IMR-90 (cell line): ENCODE results near the gene PERM1. TPM values are rescaled to one million over a fixed set of nuclear protein-coding genes. Genes with fewer than 3 reads are reported as not detected.

ENCODE experiments used
- ATAC-seq: fragments of 200-7000 bp; cut with Tn5 transposase; 2 replicates; pipeline ENCODE4 v1.9.1; 2020; ENCODE audit warnings: low read depth, mild to moderate bottlenecking, moderate library complexity
- BruUV-seq: library from RNA; stranded (reverse); fragments of 400-500 nt; replicated peaks from 2 replicates; lab custom pipeline; 2021; lab: Mats Ljungman, UMichigan
- CTCF ChIA-PET: fragments of 300-600 bp; formaldehyde crosslinking; extraction: SDS; loops from one replicate; lab custom pipeline; 2021; ENCODE audit warnings: antibody characterized with exemption; lab: Yijun Ruan, JAX
- POLR2A ChIA-PET: fragments of 300-600 bp; sonication (Branson Sonifier 250); formaldehyde crosslinking; loops from one replicate; lab custom pipeline; 2022; ENCODE audit warnings: antibody characterized with exemption; ENCODE audit not compliant: unreplicated experiment; lab: Charles Lee
- DNase-seq: peaks from one replicate; pipeline ENCODE4 v3.0.0; 2013
- H2AFZ ChIP-seq: replicated peaks from 2 replicates; pipeline ENCODE3; 2013; ENCODE audit warnings: low read length, mild to moderate bottlenecking; ENCODE audit not compliant: poor library complexity
- H2AK5ac ChIP-seq: 2 replicates; pipeline ENCODE4 v1.6.1; 2013; ENCODE audit warnings: low read depth, low read length, inconsistent platforms
- H2AK9ac ChIP-seq: replicated peaks from 2 replicates; pipeline ENCODE3; 2013; ENCODE audit warnings: mild to moderate bottlenecking, low read depth, low read length, moderate library complexity; ENCODE audit not compliant: poor library complexity
- H2BK120ac ChIP-seq: 2 replicates; pipeline ENCODE4 v1.6.1; 2013; ENCODE audit warnings: low read depth, low read length, inconsistent platforms
- H2BK15ac ChIP-seq: 3 replicates; pipeline ENCODE4 v1.6.1; 2013; ENCODE audit warnings: low read depth, low read length, inconsistent platforms
- H2BK20ac ChIP-seq: 2 replicates; pipeline ENCODE4 v1.6.1; 2013; ENCODE audit warnings: low read depth, mild to moderate bottlenecking, inconsistent platforms, low read length, moderate library complexity
- H2BK5ac ChIP-seq: 2 replicates; pipeline ENCODE4 v1.6.1; 2013; ENCODE audit warnings: mild to moderate bottlenecking, low read depth, low read length, inconsistent platforms; ENCODE audit not compliant: poor library complexity, severe bottlenecking
- H3K14ac ChIP-seq: replicated peaks from 2 replicates; pipeline ENCODE4 v1.6.1; 2013; ENCODE audit warnings: low read depth, low read length, inconsistent platforms
- H3K18ac ChIP-seq: 2 replicates; pipeline ENCODE4 v1.6.1; 2013; ENCODE audit warnings: low read depth, low read length, control low read depth
- H3K23ac ChIP-seq: 2 replicates; pipeline ENCODE4 v1.6.1; 2013; ENCODE audit warnings: low read depth, low read length, inconsistent platforms
- H3K27ac ChIP-seq: 2 replicates; pipeline ENCODE4 v1.5.1; 2013; ENCODE audit warnings: mild to moderate bottlenecking, control low read depth, low read length; ENCODE audit not compliant: insufficient read depth
- H3K27me3 ChIP-seq: 2 replicates; pipeline ENCODE4 v1.6.1; 2013; ENCODE audit warnings: low read length; ENCODE audit not compliant: control insufficient read depth, insufficient read depth
- H3K36me3 ChIP-seq: 2 replicates; pipeline ENCODE4 v1.6.1; 2013; ENCODE audit warnings: low read length, mixed read lengths; ENCODE audit not compliant: control insufficient read depth, insufficient read depth
- H3K4ac ChIP-seq: 2 replicates; pipeline ENCODE4 v1.6.1; 2013; ENCODE audit warnings: low read depth, low read length, inconsistent platforms
- H3K4me1 ChIP-seq: 2 replicates; pipeline ENCODE4 v1.6.1; 2013; ENCODE audit warnings: low read length, mixed read lengths; ENCODE audit not compliant: control insufficient read depth, insufficient read depth
- H3K4me2 ChIP-seq: 2 replicates; pipeline ENCODE4 v1.6.1; 2013; ENCODE audit warnings: low read depth, mild to moderate bottlenecking, control low read depth, low read length, moderate library complexity
- H3K4me3 ChIP-seq: 2 replicates; pipeline ENCODE4 v1.5.1; 2013; ENCODE audit warnings: low read depth, mild to moderate bottlenecking, control low read depth, low read length, moderate library complexity; ENCODE audit not compliant: insufficient read depth
- H3K56ac ChIP-seq: 2 replicates; pipeline ENCODE4 v1.6.1; 2013; ENCODE audit warnings: low read length, inconsistent platforms; ENCODE audit not compliant: insufficient read depth; ENCODE audit errors: extremely low read depth
- H3K79me1 ChIP-seq, 2 experiments: 2 replicates each; pipeline ENCODE4 v1.6.1; 2013; ENCODE audit warnings: low read length in 2 of 2, inconsistent platforms in 1 of 2, low read depth in 1 of 2
- H3K9ac ChIP-seq: 2 replicates; pipeline ENCODE4 v1.6.1; 2013; ENCODE audit warnings: low read depth, low read length, control low read depth
- H3K9me1 ChIP-seq: 2 replicates; pipeline ENCODE4 v1.6.1; 2013; ENCODE audit warnings: low read length, inconsistent platforms; ENCODE audit not compliant: insufficient read depth
- H3K9me3 ChIP-seq: 2 replicates; pipeline ENCODE4 v1.6.1; 2013; ENCODE audit warnings: low read length; ENCODE audit not compliant: control insufficient read depth, insufficient read depth
- H4K20me1 ChIP-seq: 2 replicates; pipeline ENCODE4 v1.6.1; 2013; ENCODE audit warnings: low read length, inconsistent platforms; ENCODE audit not compliant: insufficient read depth
- H4K5ac ChIP-seq: 2 replicates; pipeline ENCODE4 v1.6.1; 2013; ENCODE audit warnings: mild to moderate bottlenecking, low read depth, low read length, control low read depth
- H4K8ac ChIP-seq, 2 experiments: 2 replicates each; pipeline ENCODE4 v1.6.1; 2013; ENCODE audit warnings: low read depth in 2 of 2, low read length in 2 of 2, control low read depth in 1 of 2, inconsistent platforms in 1 of 2
- H4K91ac ChIP-seq: 2 replicates; pipeline ENCODE4 v1.6.1; 2013; ENCODE audit warnings: low read depth, low read length, inconsistent platforms; ENCODE audit not compliant: insufficient read depth
- BHLHE40 ChIP-seq: fragments of 150-350 bp; IDR thresholded peaks from 2 replicates; pipeline ENCODE4 v1.6.1; 2016; ENCODE audit warnings: mild to moderate bottlenecking, low read depth, low read length
- CEBPB ChIP-seq: IDR thresholded peaks from 2 replicates; pipeline ENCODE4 v1.6.1; 2012; ENCODE audit warnings: low read depth, low read length, improper control_type of control experiment
- CHD1 ChIP-seq: IDR thresholded peaks from 2 replicates; pipeline ENCODE4 v1.6.1; 2012; ENCODE audit warnings: low read depth, low read length, improper control_type of control experiment
- CTCF ChIP-seq: conservative IDR thresholded peaks from 2 replicates; pipeline ENCODE4 v1.5.1; 2012; ENCODE audit warnings: mild to moderate bottlenecking, low read depth, low read length, improper control_type of control experiment
- ELK1 ChIP-seq: fragments of 150-350 bp; IDR thresholded peaks from 2 replicates; pipeline ENCODE4 v1.6.1; 2016; ENCODE audit warnings: low read depth, mild to moderate bottlenecking, low read length, moderate library complexity, borderline replicate concordance
- FOS ChIP-seq: fragments of 150-350 bp; IDR thresholded peaks from 2 replicates; pipeline ENCODE4 v1.6.1; 2016; ENCODE audit warnings: low read depth, low read length
- MAFK ChIP-seq: IDR thresholded peaks from 2 replicates; pipeline ENCODE4 v1.6.1; 2012; ENCODE audit warnings: low read depth, low read length, improper control_type of control experiment
- MAZ ChIP-seq: IDR thresholded peaks from 2 replicates; pipeline ENCODE4 v1.6.1; 2012; ENCODE audit warnings: low read depth, mild to moderate bottlenecking, low read length, improper control_type of control experiment, moderate library complexity, borderline replicate concordance
- MXI1 ChIP-seq: IDR thresholded peaks from 2 replicates; pipeline ENCODE4 v1.6.1; 2012; ENCODE audit warnings: low read depth, mild to moderate bottlenecking, low read length, moderate library complexity, borderline replicate concordance
- NFE2L2 ChIP-seq: fragments of 150-350 bp; IDR thresholded peaks from 2 replicates; pipeline ENCODE4 v1.6.1; 2016; ENCODE audit warnings: low read depth, mild to moderate bottlenecking, low read length
- POLR2A ChIP-seq: IDR thresholded peaks from 2 replicates; pipeline ENCODE4 v1.6.1; 2012; ENCODE audit warnings: mild to moderate bottlenecking, low read depth, low read length
- RAD21 ChIP-seq: IDR thresholded peaks from 2 replicates; pipeline ENCODE4 v1.6.1; 2012; ENCODE audit warnings: low read length, improper control_type of control experiment
- RCOR1 ChIP-seq: IDR thresholded peaks from 2 replicates; pipeline ENCODE4 v1.6.1; 2012; ENCODE audit warnings: mild to moderate bottlenecking, low read length, improper control_type of control experiment; ENCODE audit not compliant: insufficient replicate concordance
- RFX5 ChIP-seq: IDR thresholded peaks from 2 replicates; pipeline ENCODE4 v1.8.0; 2012; ENCODE audit warnings: low read depth, mild to moderate bottlenecking, low read length, moderate library complexity
- SMC3 ChIP-seq: fragments of 150-350 bp; IDR thresholded peaks from 2 replicates; pipeline ENCODE4 v1.6.1; 2016; ENCODE audit warnings: low read depth, mild to moderate bottlenecking, antibody characterized with exemption, low read length, moderate library complexity
- WGBS, 2 experiments: methylation state at CpG; one replicate each; pipeline versions ENCODE4 v1.1.5 to v1.1.7; 2013; ENCODE audit warnings: missing lambda C conversion rate in 2 of 2; ENCODE audit not compliant: insufficient read length in 1 of 2; ENCODE audit errors: extremely low coverage in 2 of 2; 5-methylcytosine and 5-hydroxymethylcytosine counted together
- dilution Hi-C: fragments of 300-500 bp; cut with HindIII; formaldehyde crosslinking; loops from one replicate; pipeline ENCODE4 v1.14.3; 2018; ENCODE audit warnings: low sequenced_read_pairs; ENCODE audit not compliant: unreplicated experiment
- in situ Hi-C: fragments of 300-500 bp; cut with MboI; formaldehyde crosslinking; loops from 3 replicates; pipeline ENCODE4 v1.14.3; 2019; ENCODE audit warnings: low sequenced_read_pairs, inconsistent platforms, mixed read lengths
- intact Hi-C: fragments of 100-400 bp; cut with micrococcal nuclease; formaldehyde crosslinking; loops from 2 replicates; pipeline ENCODE4 v1.10.0; 2022
- polyA plus RNA-seq, 3 experiments: library from polyadenylated mRNA; depleted of rRNA; stranded (reverse); fragments of >200 nt; gene quantifications; 2 replicates each; pipeline ENCODE4 v1.2.3, GENCODE V29; 2012; ENCODE audit warnings: low replicate concordance in 1 of 3
- total RNA-seq: library from RNA; depleted of rRNA; stranded (reverse); fragments of >200 nt; gene quantifications from 2 replicates; pipeline ENCODE4 v1.2.3, GENCODE V29; 2012
- TF ChIP-seq, protein P1 (sequence below): fragments of 150-350 bp; IDR thresholded peaks from 2 replicates; pipeline ENCODE4 v1.6.1; 2017; ENCODE audit warnings: mild to moderate bottlenecking, antibody characterized with exemption, low read length, low read depth

The PERM1 gene
- total and polyA plus RNA-seq, 2 of the 4 experiments (the other 2 are of a cell fraction) = not detected

GRCh38 chr1:933603-933940 lies 48.3 kb downstream of the PERM1 start:
- WGBS, 2 experiments = no CpG with 5 or more reads among the region's 10 CpGs
- H4K8ac ChIP-seq = no peak overlapping the region
- H3K4me1 ChIP-seq = peaks cover 5% of the 10 kb centered on the region
- TF ChIP-seq RAD21 (no peak), NFE2L2 (no peak), RFX5 (no peak), SMC3 (no peak), CEBPB (no peak), ELK1 (no peak), RCOR1 (no peak), POLR2A (no peak), MAZ (no peak), MAFK (no peak), BHLHE40 (no peak), CTCF (no peak), CHD1 (no peak), MXI1 (no peak), FOS (no peak)
- TF ChIP-seq, protein P1, sequence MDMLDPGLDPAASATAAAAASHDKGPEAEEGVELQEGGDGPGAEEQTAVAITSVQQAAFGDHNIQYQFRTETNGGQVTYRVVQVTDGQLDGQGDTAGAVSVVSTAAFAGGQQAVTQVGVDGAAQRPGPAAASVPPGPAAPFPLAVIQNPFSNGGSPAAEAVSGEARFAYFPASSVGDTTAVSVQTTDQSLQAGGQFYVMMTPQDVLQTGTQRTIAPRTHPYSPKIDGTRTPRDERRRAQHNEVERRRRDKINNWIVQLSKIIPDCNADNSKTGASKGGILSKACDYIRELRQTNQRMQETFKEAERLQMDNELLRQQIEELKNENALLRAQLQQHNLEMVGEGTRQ = no peak
- H3K9me1 ChIP-seq = no peaks in the 10 kb centered on the region
- no peak overlapping the region for H2BK5ac ChIP-seq
- H3K14ac ChIP-seq = no peak overlapping the region
- H3K9me3 ChIP-seq = no peaks in the 10 kb centered on the region
- H3K27ac ChIP-seq = no peak overlapping the region
- H3K4me3 ChIP-seq = no peak overlapping the region
- no peak overlapping the region for H3K23ac ChIP-seq
- H3K4ac ChIP-seq = no peak overlapping the region
- ATAC-seq (no peak), DNase-seq (no peak)
- no peak overlapping the region for H3K18ac ChIP-seq
- no peak overlapping the region for H3K9ac ChIP-seq
- no peak overlapping the region for H2AK9ac ChIP-seq
- ChIA-PET CTCF (no interaction called here), POLR2A (no interaction called here)
- H3K4me2 ChIP-seq = no peak overlapping the region
- dilution Hi-C loops = no loop called here
- H3K79me1 ChIP-seq = no peaks in the 10 kb centered on the region
- no peak overlapping the region for H2BK20ac ChIP-seq
- H3K27me3 ChIP-seq = no peaks in the 10 kb centered on the region
- BruUV-seq = no TSS peak
- no peak overlapping the region for H4K91ac ChIP-seq
- in situ Hi-C loops = no loop called here
- no peak overlapping the region for H2BK15ac ChIP-seq
- no peak overlapping the region for H2AK5ac ChIP-seq
- no peak overlapping the region for H4K5ac ChIP-seq
- H3K36me3 ChIP-seq = peaks cover 9% of the 10 kb centered on the region
- peaks cover 6% of the 10 kb centered on the region; the same call in 1 of the 2 replicates for H4K20me1 ChIP-seq
- no peak overlapping the region for H3K56ac ChIP-seq
- H2BK120ac ChIP-seq = no peak overlapping the region
- intact Hi-C loops = no loop called here
- no peak overlapping the region for H2AFZ ChIP-seq
